Caco-2 (cell line): Measurements from ENCODE around the gene BRIP1. TPM values are rescaled to one million over a fixed set of nuclear protein-coding genes. Genes with fewer than 3 reads are reported as not detected.

Experiments
- BruUV-seq: library from RNA; stranded (reverse); fragments of 400-500 nt; replicated peaks from 2 replicates; lab custom pipeline; 2021; lab: Mats Ljungman, UMichigan
- CTCF ChIA-PET: fragments of 300-600 bp; sonication (Branson Sonifier 250); formaldehyde crosslinking; loops from one replicate; lab custom pipeline; 2022; ENCODE audit warnings: antibody characterized with exemption; lab: Charles Lee
- POLR2A ChIA-PET: fragments of 300-600 bp; sonication (Branson Sonifier 250); formaldehyde crosslinking; loops from one replicate; lab custom pipeline; 2022; ENCODE audit warnings: antibody characterized with exemption; lab: Charles Lee
- DNase-seq, 2 experiments: peaks; one replicate each; pipeline versions ENCODE4 v3.0.0 to v3.0.0-alpha.2; 2020 to 2022
- H3K27me3 ChIP-seq: replicated peaks from 2 replicates; pipeline ENCODE4 v1.6.0; 2011; ENCODE audit warnings: low read length; ENCODE audit not compliant: control insufficient read depth, insufficient read depth
- H3K36me3 ChIP-seq: 2 replicates; pipeline ENCODE4 v1.5.1; 2011; ENCODE audit warnings: low read length; ENCODE audit not compliant: control insufficient read depth, insufficient read depth
- H3K4me1 ChIP-seq: fragments of 250-450 bp; sonication (Bioruptor Pico); 2 replicates; pipeline ENCODE4 v1.5.1; 2020; ENCODE audit warnings: mild to moderate bottlenecking
- H3K4me3 ChIP-seq: 2 replicates; pipeline ENCODE4 v1.5.1; 2011; ENCODE audit warnings: low read depth, mild to moderate bottlenecking, control low read depth, low read length
- H3K9me3 ChIP-seq: fragments of 250-450 bp; sonication (Bioruptor Pico); 2 replicates; pipeline ENCODE4 v1.5.1; 2020; ENCODE audit warnings: mild to moderate bottlenecking, moderate library complexity
- H3K27ac Mint-ChIP-seq: one replicate; pipeline ENCODE4 v1.8.0; 2022; ENCODE audit warnings: mixed read lengths; ENCODE audit not compliant: unreplicated experiment
- H3K27me3 Mint-ChIP-seq: one replicate; pipeline ENCODE4 v1.8.0; 2022; ENCODE audit warnings: mixed read lengths; ENCODE audit not compliant: insufficient read depth, unreplicated experiment
- H3K36me3 Mint-ChIP-seq: one replicate; pipeline ENCODE4 v1.8.0; 2022; ENCODE audit warnings: mild to moderate bottlenecking, mixed read lengths; ENCODE audit not compliant: insufficient read depth, unreplicated experiment
- H3K4me1 Mint-ChIP-seq: one replicate; pipeline ENCODE4 v1.8.0; 2022; ENCODE audit warnings: low read depth, mixed read lengths; ENCODE audit not compliant: unreplicated experiment
- H3K4me3 Mint-ChIP-seq: one replicate; pipeline ENCODE4 v1.8.0; 2022; ENCODE audit warnings: mild to moderate bottlenecking, moderate library complexity, mixed read lengths; ENCODE audit not compliant: unreplicated experiment
- H3K9me3 Mint-ChIP-seq: one replicate; pipeline ENCODE4 v1.8.0; 2022; ENCODE audit warnings: mixed read lengths; ENCODE audit not compliant: unreplicated experiment
- CTCF ChIP-seq, 2 experiments: fragments of 200-600 bp in 1 of 2; IDR thresholded peaks; 1 replicate in 1 of 2; 2 replicates in 1 of 2; pipeline versions ENCODE4 v1.5.1 to v1.8.0; 2011 to 2022; ENCODE audit warnings: antibody characterized with exemption in 1 of 2, control low read depth in 1 of 2, inconsistent platforms in 1 of 2, low read depth in 1 of 2, low read length in 1 of 2, mild to moderate bottlenecking in 1 of 2, moderate library complexity in 1 of 2; ENCODE audit not compliant: insufficient read depth in 1 of 2, severe bottlenecking in 1 of 2, unreplicated experiment in 1 of 2
- intact Hi-C: fragments of 100-400 bp; cut with micrococcal nuclease; formaldehyde crosslinking; loops from one replicate; pipeline ENCODE4 v1.10.0; 2022; ENCODE audit not compliant: unreplicated experiment
- total RNA-seq: library from RNA; stranded (reverse); gene quantifications from 2 replicates; pipeline ENCODE4 v1.2.3, GENCODE V29; 2022

The BRIP1 gene
- total RNA-seq, 1 experiment from 2014 or later = 18.3 TPM

- Mint-ChIP-seq H3K4me1 (no peaks in the 10 kb centered on the region), H3K36me3 (peaks cover 23% of the 10 kb centered on the region), H3K9me3 (peaks cover 43% of the 10 kb centered on the region), H3K4me3 (no peak overlapping the region), H3K27me3 (no peaks in the 10 kb centered on the region), H3K27ac (no peak overlapping the region)
- no peaks in the 10 kb centered on the region for H3K36me3 ChIP-seq
- ChIA-PET CTCF (no interaction called here), POLR2A (no interaction called here)
- no peaks in the 10 kb centered on the region for H3K27me3 ChIP-seq
- no peaks in the 10 kb centered on the region for H3K4me1 ChIP-seq
- no peak for DNase-seq
- no peak overlapping the region for H3K4me3 ChIP-seq
- no peak for TF ChIP-seq CTCF (IDR thresholded peaks at IDR 0.05; ENCODE audit: insufficient read depth in 1 of 2, low read depth in 1 of 2, low read length in 1 of 2, severe bottlenecking in 1 of 2, unreplicated experiment in 1 of 2)
- no TSS peak for BruUV-seq
- intact Hi-C loops = no loop called here
- peaks cover 16% of the 10 kb centered on the region for H3K9me3 ChIP-seq
Observed at GRCh38 chr17:61702450-61702849, 160.9 kb downstream of the BRIP1 start.

- POLR2A ChIA-PET = no interaction called here
- Histone ChIP-seq H3K36me3 (no peaks in the 10 kb centered on the region), H3K9me3 (peaks cover 16% of the 10 kb centered on the region), H3K4me1 (no peaks in the 10 kb centered on the region), H3K4me3 (no peak overlapping the region), H3K27me3 (no peaks in the 10 kb centered on the region)
- no peak for TF ChIP-seq CTCF (IDR thresholded peaks at IDR 0.05; ENCODE audit: insufficient read depth in 1 of 2, low read depth in 1 of 2, low read length in 1 of 2, severe bottlenecking in 1 of 2, unreplicated experiment in 1 of 2)
- intact Hi-C loops = no loop called here
- no TSS peak for BruUV-seq
- Mint-ChIP-seq H3K9me3 (peaks cover 38% of the 10 kb centered on the region), H3K4me3 (no peak overlapping the region), H3K4me1 (no peaks in the 10 kb centered on the region), H3K36me3 (peaks cover 23% of the 10 kb centered on the region), H3K27me3 (no peaks in the 10 kb centered on the region), H3K27ac (no peak overlapping the region)
- CTCF ChIA-PET = no interaction called here
- DNase-seq = no peak
Observed at GRCh38 chr17:61701978-61702377, 161.3 kb downstream of the BRIP1 start.

- ChIA-PET POLR2A (no interaction called here), CTCF (no interaction called here)
- Mint-ChIP-seq H3K36me3 (peaks cover 24% of the 10 kb centered on the region), H3K4me3 (no peak overlapping the region), H3K27me3 (no peaks in the 10 kb centered on the region), H3K9me3 (peaks cover 38% of the 10 kb centered on the region), H3K4me1 (no peaks in the 10 kb centered on the region), H3K27ac (no peak overlapping the region)
- Histone ChIP-seq H3K4me3 (no peak overlapping the region), H3K27me3 (no peaks in the 10 kb centered on the region), H3K36me3 (no peaks in the 10 kb centered on the region), H3K9me3 (peaks cover 16% of the 10 kb centered on the region), H3K4me1 (no peaks in the 10 kb centered on the region)
- no peak for DNase-seq
- no peak for TF ChIP-seq CTCF (IDR thresholded peaks at IDR 0.05; ENCODE audit: insufficient read depth in 1 of 2, low read depth in 1 of 2, low read length in 1 of 2, severe bottlenecking in 1 of 2, unreplicated experiment in 1 of 2)
- BruUV-seq = no TSS peak
- intact Hi-C loops = no loop called here
Observed at GRCh38 chr17:61701334-61701733, 162.0 kb downstream of the BRIP1 start.
